Measurements from ENCODE around the gene SLC22A4.

Gene SLC22A4

GRCh38 chr5:132266836-132267160 is 27.4 kb upstream of the SLC22A4 start:
- TF ChIP-seq, protein P1, sequence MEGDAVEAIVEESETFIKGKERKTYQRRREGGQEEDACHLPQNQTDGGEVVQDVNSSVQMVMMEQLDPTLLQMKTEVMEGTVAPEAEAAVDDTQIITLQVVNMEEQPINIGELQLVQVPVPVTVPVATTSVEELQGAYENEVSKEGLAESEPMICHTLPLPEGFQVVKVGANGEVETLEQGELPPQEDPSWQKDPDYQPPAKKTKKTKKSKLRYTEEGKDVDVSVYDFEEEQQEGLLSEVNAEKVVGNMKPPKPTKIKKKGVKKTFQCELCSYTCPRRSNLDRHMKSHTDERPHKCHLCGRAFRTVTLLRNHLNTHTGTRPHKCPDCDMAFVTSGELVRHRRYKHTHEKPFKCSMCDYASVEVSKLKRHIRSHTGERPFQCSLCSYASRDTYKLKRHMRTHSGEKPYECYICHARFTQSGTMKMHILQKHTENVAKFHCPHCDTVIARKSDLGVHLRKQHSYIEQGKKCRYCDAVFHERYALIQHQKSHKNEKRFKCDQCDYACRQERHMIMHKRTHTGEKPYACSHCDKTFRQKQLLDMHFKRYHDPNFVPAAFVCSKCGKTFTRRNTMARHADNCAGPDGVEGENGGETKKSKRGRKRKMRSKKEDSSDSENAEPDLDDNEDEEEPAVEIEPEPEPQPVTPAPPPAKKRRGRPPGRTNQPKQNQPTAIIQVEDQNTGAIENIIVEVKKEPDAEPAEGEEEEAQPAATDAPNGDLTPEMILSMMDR (IDR thresholded peaks at IDR 0.05; ENCODE audit: control insufficient read depth, insufficient read depth, low read depth, low read length, missing control alignments): no peak
- DNase-seq (ENCODE audit: low read depth): no peak
- no peak overlapping the region for H3K4me3 ChIP-seq (ENCODE audit: control insufficient read depth, low read depth, low read length)

DNA sequence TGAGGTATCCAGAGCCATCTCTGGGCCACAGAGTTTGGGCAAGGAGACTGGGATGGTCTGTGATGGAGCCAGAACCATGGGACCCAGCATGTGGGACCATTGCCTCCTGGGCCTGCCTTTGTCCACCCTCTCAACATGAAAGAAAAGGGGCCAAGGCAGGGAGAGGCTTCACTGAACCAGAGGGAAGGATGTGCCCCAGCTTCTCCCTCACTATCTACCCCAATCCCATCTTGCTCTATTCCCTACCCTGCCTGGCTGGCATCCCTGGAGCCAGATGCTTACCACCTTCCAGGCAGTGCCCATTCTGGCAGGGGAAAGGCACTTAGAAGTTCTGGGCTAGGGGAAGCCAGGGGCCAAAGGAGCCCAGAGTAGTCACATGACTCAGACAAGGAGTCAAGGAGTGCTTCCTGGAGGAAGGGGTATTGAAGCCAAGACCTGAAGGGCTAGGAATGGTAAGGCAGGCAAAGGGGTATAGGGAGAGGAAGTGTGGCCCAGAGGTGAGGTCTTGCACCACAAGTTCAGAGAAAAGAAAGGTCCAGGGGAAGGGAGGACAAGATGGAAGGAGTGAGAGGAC is 26.9 kb upstream of the SLC22A4 start:
- TF ChIP-seq, protein P1 (IDR thresholded peaks at IDR 0.05; ENCODE audit: control insufficient read depth, insufficient read depth, low read depth, low read length, missing control alignments): no peak
- no peak for DNase-seq (ENCODE audit: low read depth)

GRCh38 chr5:132267931-132268768 is 26.0 kb upstream of the SLC22A4 start:
- no peak overlapping the region for H3K4me3 ChIP-seq (ENCODE audit: control insufficient read depth, low read depth, low read length)
- TF ChIP-seq, protein P1 (IDR thresholded peaks at IDR 0.05; ENCODE audit: control insufficient read depth, insufficient read depth, low read depth, low read length, missing control alignments): no peak
- no peak for DNase-seq (ENCODE audit: low read depth)

More for the DNA sequence above, 26.9 kb upstream of the SLC22A4 start:
- H3K4me3 ChIP-seq (ENCODE audit: control insufficient read depth, low read depth, low read length): no peak overlapping the region

- no peak for DNase-seq (ENCODE audit: low read depth)
- TF ChIP-seq, protein P1 (IDR thresholded peaks at IDR 0.05; ENCODE audit: control insufficient read depth, insufficient read depth, low read depth, low read length, missing control alignments): no peak
- H3K4me3 ChIP-seq (ENCODE audit: control insufficient read depth, low read depth, low read length): no peak overlapping the region
These were observed 25.2 kb upstream of the SLC22A4 start for GRCh38 chr5:132268769-132269551.

GRCh38 chr5:132269635-132270334 is 24.4 kb upstream of the SLC22A4 start:
- DNase-seq (ENCODE audit: low read depth): no peak
- TF ChIP-seq, protein P1 (IDR thresholded peaks at IDR 0.05; ENCODE audit: control insufficient read depth, insufficient read depth, low read depth, low read length, missing control alignments): no peak
- H3K4me3 ChIP-seq (ENCODE audit: control insufficient read depth, low read depth, low read length): no peak overlapping the region

GRCh38 chr5:132270335-132270665 is 23.9 kb upstream of the SLC22A4 start:
- TF ChIP-seq, protein P1 (IDR thresholded peaks at IDR 0.05; ENCODE audit: control insufficient read depth, insufficient read depth, low read depth, low read length, missing control alignments): no peak
- DNase-seq (ENCODE audit: low read depth): no peak
- H3K4me3 ChIP-seq (ENCODE audit: control insufficient read depth, low read depth, low read length): no peak overlapping the region
